CD8-positive, alpha-beta memory T cell (primary cell): ENCODE data around the gene BCR. TPM values are rescaled to one million over a fixed set of nuclear protein-coding genes. Genes with fewer than 3 reads are reported as not detected.

ENCODE experiments used
- CTCF ChIA-PET: fragments of 350-600 bp; sonication (Branson Sonifier 250); formaldehyde crosslinking; loops from one replicate; lab custom pipeline; 2021; ENCODE audit warnings: antibody characterized with exemption; lab: Charles Lee
- POLR2A ChIA-PET: fragments of 350-600 bp; sonication (Branson Sonifier 250); formaldehyde crosslinking; loops from one replicate; lab custom pipeline; 2021; ENCODE audit warnings: antibody characterized with exemption; lab: Charles Lee
- DNase-seq, 5 donors: peaks; one replicate each; pipeline versions ENCODE4 v3.0.0 to v3.0.0-alpha.2; 2020 to 2022; ENCODE audit warnings: mixed read lengths in 1 of 5
- H3K27ac ChIP-seq: one replicate; pipeline ENCODE4 v1.7.0; 2013; ENCODE audit warnings: low read depth, mild to moderate bottlenecking, low read length, moderate library complexity
- H3K27me3 ChIP-seq: 2 replicates; pipeline ENCODE4 v1.7.0; 2013; ENCODE audit warnings: low read length, mild to moderate bottlenecking; ENCODE audit not compliant: insufficient read depth, poor library complexity, severe bottlenecking
- H3K36me3 ChIP-seq: 2 replicates; pipeline ENCODE4 v1.7.0; 2013; ENCODE audit warnings: mild to moderate bottlenecking, low read length, moderate library complexity; ENCODE audit not compliant: insufficient read depth
- H3K4me1 ChIP-seq: 2 replicates; pipeline ENCODE4 v1.7.0; 2013; ENCODE audit warnings: mild to moderate bottlenecking, low read length, moderate library complexity; ENCODE audit not compliant: insufficient read depth
- H3K4me3 ChIP-seq: 2 replicates; pipeline ENCODE4 v1.7.0; 2013; ENCODE audit warnings: mild to moderate bottlenecking, low read length
- H3K9me3 ChIP-seq: 2 replicates; pipeline ENCODE4 v1.7.0; 2013; ENCODE audit warnings: mild to moderate bottlenecking, low read length
- H3K27ac Mint-ChIP-seq, 8 donors: one replicate each; pipeline ENCODE4 v1.8.0; 2020 to 2021; ENCODE audit warnings: mixed read lengths in 8 of 8, mild to moderate bottlenecking in 6 of 8, inconsistent platforms in 3 of 8, moderate library complexity in 3 of 8
- H3K27me3 Mint-ChIP-seq, 2 donors: one replicate each; pipeline ENCODE4 v1.8.0; 2020 to 2021; ENCODE audit warnings: mixed read lengths in 2 of 2, mild to moderate bottlenecking in 1 of 2, moderate library complexity in 1 of 2
- H3K36me3 Mint-ChIP-seq, 3 donors: one replicate each; pipeline ENCODE4 v1.8.0; 2020 to 2021; ENCODE audit warnings: mixed read lengths in 3 of 3, inconsistent platforms in 1 of 3, mild to moderate bottlenecking in 1 of 3
- H3K4me1 Mint-ChIP-seq, 3 donors: one replicate each; pipeline ENCODE4 v1.8.0; 2020 to 2021; ENCODE audit warnings: mixed read lengths in 3 of 3, inconsistent platforms in 1 of 3, mild to moderate bottlenecking in 1 of 3
- H3K4me3 Mint-ChIP-seq, 7 donors: one replicate each; pipeline ENCODE4 v1.8.0; 2020 to 2021; ENCODE audit warnings: mixed read lengths in 7 of 7, mild to moderate bottlenecking in 6 of 7, moderate library complexity in 4 of 7, inconsistent platforms in 2 of 7
- H3K9me3 Mint-ChIP-seq, 5 donors: one replicate each; pipeline ENCODE4 v1.8.0; 2020 to 2022; ENCODE audit warnings: mixed read lengths in 5 of 5, mild to moderate bottlenecking in 3 of 5, moderate library complexity in 2 of 5, inconsistent platforms in 1 of 5
- polyA plus RNA-seq: library from polyadenylated mRNA; unstranded; fragments of 300-500 nt; fragmentation: Illumina TruSeq; gene quantifications from one replicate; pipeline ENCODE4 v1.2.3, GENCODE V29; 2021
- total RNA-seq, 2 experiments: library from RNA; stranded (reverse); gene quantifications; one replicate each; pipeline ENCODE4 v1.2.3, GENCODE V29; 2021

BCR gene
- total and polyA plus RNA-seq, 3 experiments from 2014 or later: 18.4 to 34.7 (median 33.2) TPM

DNA sequence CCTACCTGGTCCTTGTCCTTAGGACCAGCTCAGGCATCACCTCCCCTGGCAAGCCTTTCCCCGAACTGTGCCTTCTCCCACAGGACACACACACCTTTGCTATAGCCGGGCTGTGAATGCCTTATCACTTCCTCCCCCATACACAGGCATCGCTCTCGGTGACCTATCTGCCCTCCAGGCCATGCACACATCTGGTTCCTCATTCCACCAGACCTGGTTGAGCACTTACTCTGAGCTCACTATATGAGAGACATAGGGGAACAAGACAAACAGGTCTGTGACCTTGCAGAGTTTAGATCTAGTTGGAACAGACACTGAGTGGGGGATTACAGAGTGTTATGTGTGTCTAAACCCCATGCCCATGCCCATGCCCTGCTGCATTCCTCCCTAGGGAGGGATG is 3.1 kb upstream of the BCR start:
- H3K36me3 ChIP-seq: peaks cover 3% of the 10 kb centered on the region
- ChIA-PET POLR2A (interaction anchor here (0.7 kb wide), 1 partner anchor 105 kb away, joined by 3 read pairs; no protein-coding TSS in a partner anchor), CTCF (interaction anchor here (0.7 to 5.2 kb wide), 10 partner anchors 8 to 209 kb away, joined by 3 to 69 read pairs (median 4); partner anchors contain the start of gene RAB36)
- H3K4me1 ChIP-seq: peaks cover 49% of the 10 kb centered on the region
- Mint-ChIP-seq H3K27me3 (peaks cover 0 to 2% of the 10 kb centered on the region in 2 donors), H3K4me1 (peaks cover 32 to 48% (median 40%) of the 10 kb centered on the region in 3 donors), H3K27ac (peak overlapping the region in 6 of 8 donors; percentile 3 to 77 (median 35)), H3K4me3 (peak overlapping the region in 4 of 7 donors; percentile 7 to 49 (median 28)), H3K9me3 (peaks cover 0 to 8% (median 5%) of the 10 kb centered on the region in 5 donors), H3K36me3 (peaks cover 0 to 4% (median 4%) of the 10 kb centered on the region in 3 donors)
- H3K9me3 ChIP-seq: peaks cover 7% of the 10 kb centered on the region
- peak overlapping the region; percentile 43 for H3K27ac ChIP-seq
- no peak for DNase-seq
- H3K27me3 ChIP-seq: no peaks in the 10 kb centered on the region
- H3K4me3 ChIP-seq: peak overlapping the region; percentile 7

DNA sequence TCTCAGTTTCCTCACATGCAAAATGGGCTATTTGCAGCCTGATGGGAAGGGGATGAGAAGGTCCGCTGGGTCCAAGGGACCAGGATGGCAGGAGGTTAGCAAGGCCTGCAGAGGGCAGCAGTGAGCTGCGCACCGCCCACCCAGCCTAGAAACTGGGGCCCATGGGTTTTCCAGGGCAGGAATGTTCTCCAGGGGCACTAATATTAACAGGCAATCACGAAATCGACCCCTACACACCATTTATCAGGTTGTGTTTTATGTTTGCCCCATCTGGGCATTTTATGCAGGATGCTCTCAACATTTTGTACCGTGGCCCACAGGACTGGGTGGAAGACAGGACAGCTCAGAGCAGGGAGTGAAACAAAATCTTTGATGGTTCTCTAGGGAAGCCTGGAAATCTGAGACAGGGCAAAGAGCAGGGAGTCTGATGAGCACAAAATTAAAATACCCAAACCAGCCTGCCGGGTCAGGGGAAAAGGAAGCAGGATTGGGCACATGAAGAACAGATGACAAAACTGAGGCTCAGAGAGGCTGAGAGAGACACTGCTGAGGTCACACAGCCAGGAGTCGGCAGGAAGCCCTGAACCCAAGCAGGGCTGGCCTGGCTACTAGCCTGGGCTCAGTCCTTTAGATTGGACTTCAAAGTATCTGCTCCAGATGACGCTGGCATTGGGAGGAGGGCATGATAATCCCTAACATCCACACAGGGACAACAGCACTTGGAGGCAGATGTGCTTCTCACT is 1.6 kb upstream of the BCR start:
- peak overlapping the region; percentile 22 to 97 (median 82) for H3K4me3 Mint-ChIP-seq
- H3K27ac Mint-ChIP-seq: peak overlapping the region; percentile 74 to 97 (median 90)
- ChIA-PET CTCF (interaction anchor here (0.8 to 5.2 kb wide), 16 partner anchors 9 to 218 kb away, joined by 3 to 69 read pairs (median 5); partner anchors contain the start of gene RAB36), POLR2A (interaction anchor here (0.7 kb wide), 1 partner anchor 103 kb away, joined by 4 read pairs; no protein-coding TSS in a partner anchor)
- H3K36me3 Mint-ChIP-seq: peaks cover 0 to 8% (median 4%) of the 10 kb centered on the region in 3 donors
- Histone ChIP-seq H3K36me3 (peaks cover 3% of the 10 kb centered on the region), H3K4me1 (peaks cover 56% of the 10 kb centered on the region), H3K9me3 (peaks cover 7% of the 10 kb centered on the region), H3K27me3 (no peaks in the 10 kb centered on the region), H3K4me3 (no peak overlapping the region), H3K27ac (peak overlapping the region; percentile 82)
- H3K27me3 Mint-ChIP-seq: peaks cover 0 to 2% of the 10 kb centered on the region in 2 donors
- peaks cover 0 to 8% (median 5%) of the 10 kb centered on the region in 5 donors for H3K9me3 Mint-ChIP-seq
- DNase-seq: peak; percentile 55 to 74 (median 59)
- H3K4me1 Mint-ChIP-seq: peaks cover 47 to 63% (median 55%) of the 10 kb centered on the region in 3 donors

DNA sequence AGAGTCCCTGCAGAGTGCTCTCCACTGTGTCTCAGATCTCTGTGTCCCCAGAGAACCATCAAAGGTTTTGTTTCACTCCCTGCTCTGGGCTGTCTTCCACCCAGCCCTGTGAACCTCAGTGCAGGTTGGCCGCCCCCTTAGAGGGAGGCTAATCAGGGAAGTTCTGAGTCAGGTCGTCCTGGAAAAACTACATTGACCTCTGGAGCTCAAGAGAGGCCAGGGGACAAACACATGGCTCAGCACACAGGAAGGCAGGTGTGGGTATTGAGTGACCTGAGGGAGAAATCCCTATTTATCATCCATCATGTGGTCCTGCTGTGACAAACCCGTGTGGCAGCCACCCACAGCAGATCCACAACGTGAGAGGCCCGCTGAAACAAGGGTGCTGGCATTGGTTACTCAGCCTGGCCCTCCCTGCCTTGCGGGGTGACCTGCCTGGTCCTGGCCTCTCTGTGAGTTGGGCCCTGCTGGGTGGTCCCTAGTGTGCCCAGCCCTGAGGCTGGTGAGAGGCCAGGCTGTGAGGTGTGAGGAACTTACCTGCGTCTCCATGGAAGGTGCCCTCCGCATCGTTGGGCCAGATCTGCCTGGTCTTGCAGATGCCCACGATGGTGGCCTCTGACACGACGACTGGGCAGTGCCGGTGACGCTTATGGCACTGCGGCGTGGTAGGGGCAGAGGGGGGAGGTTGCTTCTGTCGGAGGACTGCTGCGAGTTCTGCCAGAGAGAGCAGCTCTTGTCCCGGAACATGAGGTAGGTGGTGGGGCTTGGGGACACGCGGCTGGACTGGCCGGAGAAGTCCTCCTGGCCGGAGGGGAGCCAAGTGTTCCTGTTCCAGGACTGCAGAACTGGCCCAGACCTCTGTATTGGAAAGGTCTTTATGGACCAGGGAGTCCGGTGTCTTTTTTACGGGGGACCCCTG is 669 bp upstream of the BCR start:
- Histone ChIP-seq H3K4me1 (peaks cover 63% of the 10 kb centered on the region), H3K4me3 (peak overlapping the region; percentile 28), H3K9me3 (peaks cover 7% of the 10 kb centered on the region), H3K27ac (peak overlapping the region; percentile 82), H3K27me3 (no peaks in the 10 kb centered on the region), H3K36me3 (peaks cover 5% of the 10 kb centered on the region)
- H3K4me3 Mint-ChIP-seq: peak overlapping the region; percentile 66 to 97 (median 82)
- H3K4me1 Mint-ChIP-seq: peaks cover 53 to 68% (median 59%) of the 10 kb centered on the region in 3 donors
- CTCF ChIA-PET: interaction anchor here (1.5 to 5.2 kb wide), 7 partner anchors 35 to 206 kb away, joined by 3 to 69 read pairs (median 15); partner anchors contain the start of gene RAB36
- peaks cover 0 to 8% (median 5%) of the 10 kb centered on the region in 5 donors for H3K9me3 Mint-ChIP-seq
- H3K27ac Mint-ChIP-seq: peak overlapping the region; percentile 74 to 97 (median 90)
- peaks cover 0 to 8% (median 4%) of the 10 kb centered on the region in 3 donors for H3K36me3 Mint-ChIP-seq
- DNase-seq: peak in 1 of 5 donors; percentile 19
- peaks cover 0 to 2% of the 10 kb centered on the region in 2 donors for H3K27me3 Mint-ChIP-seq
- POLR2A ChIA-PET: interaction anchor here (0.6 to 2.2 kb wide), 2 partner anchors 63 to 102 kb away, joined by 4 to 12 read pairs; no protein-coding TSS in a partner anchor

DNA sequence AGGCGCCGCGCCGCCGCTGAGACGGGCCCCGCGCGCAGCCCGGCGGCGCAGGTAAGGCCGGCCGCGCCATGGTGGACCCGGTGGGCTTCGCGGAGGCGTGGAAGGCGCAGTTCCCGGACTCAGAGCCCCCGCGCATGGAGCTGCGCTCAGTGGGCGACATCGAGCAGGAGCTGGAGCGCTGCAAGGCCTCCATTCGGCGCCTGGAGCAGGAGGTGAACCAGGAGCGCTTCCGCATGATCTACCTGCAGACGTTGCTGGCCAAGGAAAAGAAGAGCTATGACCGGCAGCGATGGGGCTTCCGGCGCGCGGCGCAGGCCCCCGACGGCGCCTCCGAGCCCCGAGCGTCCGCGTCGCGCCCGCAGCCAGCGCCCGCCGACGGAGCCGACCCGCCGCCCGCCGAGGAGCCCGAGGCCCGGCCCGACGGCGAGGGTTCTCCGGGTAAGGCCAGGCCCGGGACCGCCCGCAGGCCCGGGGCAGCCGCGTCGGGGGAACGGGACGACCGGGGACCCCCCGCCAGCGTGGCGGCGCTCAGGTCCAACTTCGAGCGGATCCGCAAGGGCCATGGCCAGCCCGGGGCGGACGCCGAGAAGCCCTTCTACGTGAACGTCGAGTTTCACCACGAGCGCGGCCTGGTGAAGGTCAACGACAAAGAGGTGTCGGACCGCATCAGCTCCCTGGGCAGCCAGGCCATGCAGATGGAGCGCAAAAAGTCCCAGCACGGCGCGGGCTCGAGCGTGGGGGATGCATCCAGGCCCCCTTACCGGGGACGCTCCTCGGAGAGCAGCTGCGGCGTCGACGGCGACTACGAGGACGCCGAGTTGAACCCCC is 798 bp downstream of the BCR start:
- peaks cover 0 to 7% (median 5%) of the 10 kb centered on the region in 5 donors for H3K9me3 Mint-ChIP-seq
- Histone ChIP-seq H3K4me1 (peaks cover 63% of the 10 kb centered on the region), H3K4me3 (peak overlapping the region; percentile 70), H3K27me3 (no peaks in the 10 kb centered on the region), H3K9me3 (peaks cover 5% of the 10 kb centered on the region), H3K27ac (peak overlapping the region; percentile 81), H3K36me3 (peaks cover 8% of the 10 kb centered on the region)
- H3K4me3 Mint-ChIP-seq: peak overlapping the region; percentile 88 to 99 (median 94)
- peak overlapping the region; percentile 50 to 97 (median 90) for H3K27ac Mint-ChIP-seq
- peak in 3 of 5 donors; percentile 39 to 64 (median 50) for DNase-seq
- H3K27me3 Mint-ChIP-seq: peaks cover 0 to 2% of the 10 kb centered on the region in 2 donors
- H3K36me3 Mint-ChIP-seq: peaks cover 0 to 9% (median 4%) of the 10 kb centered on the region in 3 donors
- ChIA-PET POLR2A (interaction anchor here (2.2 kb wide), 1 partner anchor 101 kb away, joined by 12 read pairs; no protein-coding TSS in a partner anchor), CTCF (interaction anchor here (1.2 to 5.2 kb wide), 4 partner anchors 37 to 109 kb away, joined by 3 to 69 read pairs (median 18); no protein-coding TSS in a partner anchor)
- H3K4me1 Mint-ChIP-seq: peaks cover 59 to 73% (median 61%) of the 10 kb centered on the region in 3 donors

DNA sequence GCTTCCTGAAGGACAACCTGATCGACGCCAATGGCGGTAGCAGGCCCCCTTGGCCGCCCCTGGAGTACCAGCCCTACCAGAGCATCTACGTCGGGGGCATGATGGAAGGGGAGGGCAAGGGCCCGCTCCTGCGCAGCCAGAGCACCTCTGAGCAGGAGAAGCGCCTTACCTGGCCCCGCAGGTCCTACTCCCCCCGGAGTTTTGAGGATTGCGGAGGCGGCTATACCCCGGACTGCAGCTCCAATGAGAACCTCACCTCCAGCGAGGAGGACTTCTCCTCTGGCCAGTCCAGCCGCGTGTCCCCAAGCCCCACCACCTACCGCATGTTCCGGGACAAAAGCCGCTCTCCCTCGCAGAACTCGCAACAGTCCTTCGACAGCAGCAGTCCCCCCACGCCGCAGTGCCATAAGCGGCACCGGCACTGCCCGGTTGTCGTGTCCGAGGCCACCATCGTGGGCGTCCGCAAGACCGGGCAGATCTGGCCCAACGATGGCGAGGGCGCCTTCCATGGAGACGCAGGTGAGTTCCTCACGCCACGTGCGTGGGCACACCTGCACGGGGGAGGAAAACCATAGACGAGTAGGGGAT is 1.5 kb downstream of the BCR start:
- ChIA-PET CTCF (interaction anchor here (1.4 to 5.2 kb wide), 3 partner anchors 61 to 109 kb away, joined by 3 to 69 read pairs (median 20); no protein-coding TSS in a partner anchor), POLR2A (no interaction called here)
- Histone ChIP-seq H3K27ac (peak overlapping the region; percentile 81), H3K4me3 (peak overlapping the region; percentile 70), H3K36me3 (peaks cover 8% of the 10 kb centered on the region), H3K27me3 (no peaks in the 10 kb centered on the region), H3K4me1 (peaks cover 63% of the 10 kb centered on the region), H3K9me3 (no peaks in the 10 kb centered on the region)
- Mint-ChIP-seq H3K9me3 (peaks cover 0 to 2% (median 0%) of the 10 kb centered on the region in 5 donors), H3K4me1 (peaks cover 60 to 73% (median 61%) of the 10 kb centered on the region in 3 donors), H3K4me3 (peak overlapping the region; percentile 88 to 99 (median 94)), H3K27me3 (peaks cover 0 to 2% of the 10 kb centered on the region in 2 donors), H3K36me3 (peaks cover 0 to 9% (median 0%) of the 10 kb centered on the region in 3 donors), H3K27ac (peak overlapping the region; percentile 63 to 97 (median 92))
- peak in 2 of 5 donors; percentile 24 to 50 for DNase-seq

DNA sequence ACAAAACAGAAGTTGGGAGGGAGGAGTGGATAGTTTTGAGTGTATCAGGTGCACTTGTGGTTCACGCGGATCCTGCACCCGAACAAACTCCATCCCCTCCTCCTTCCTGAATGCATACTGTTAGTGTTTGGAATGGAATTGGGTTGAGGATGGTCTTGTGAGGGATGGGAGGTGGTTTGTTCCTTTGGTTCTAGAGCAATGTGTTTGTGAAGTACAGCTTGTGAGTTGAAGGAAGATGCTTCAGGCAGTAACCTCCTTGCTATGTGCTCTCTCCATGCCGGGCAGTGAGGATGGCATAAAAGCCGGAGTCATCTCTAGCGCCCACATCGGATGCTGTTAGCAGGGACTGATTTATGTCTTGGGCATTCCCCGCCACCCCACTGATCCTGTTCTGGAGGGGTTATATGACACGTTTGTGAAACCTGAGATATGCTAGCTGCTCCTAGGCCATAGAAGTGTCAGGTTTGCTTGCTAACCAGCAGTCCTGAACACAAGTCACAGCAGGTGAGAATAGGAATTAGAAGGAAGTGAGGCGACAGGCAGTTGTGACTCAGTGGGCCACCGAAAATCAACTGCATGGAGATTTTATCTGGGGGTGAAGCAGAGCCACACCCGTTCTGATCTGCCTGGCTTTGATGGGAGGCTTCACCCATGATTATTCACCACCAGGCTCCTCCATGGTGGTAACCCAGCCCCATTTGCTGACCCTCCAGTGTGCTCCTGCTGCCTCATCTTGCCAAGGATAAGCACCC is 2.2 kb downstream of the BCR start:
- no peaks in the 10 kb centered on the region for H3K9me3 Mint-ChIP-seq
- peaks cover 0 to 2% of the 10 kb centered on the region in 2 donors for H3K27me3 Mint-ChIP-seq
- peaks cover 62 to 75% (median 63%) of the 10 kb centered on the region in 3 donors for H3K4me1 Mint-ChIP-seq
- H3K27me3 ChIP-seq: no peaks in the 10 kb centered on the region
- peak overlapping the region; percentile 81 for H3K27ac ChIP-seq
- peaks cover 59% of the 10 kb centered on the region for H3K4me1 ChIP-seq
- CTCF ChIA-PET: interaction anchor here (1.4 to 1.7 kb wide), 3 partner anchors 60 to 107 kb away, joined by 3 to 4 read pairs (median 3); no protein-coding TSS in a partner anchor
- H3K27ac Mint-ChIP-seq: peak overlapping the region; percentile 73 to 97 (median 92)
- POLR2A ChIA-PET: no interaction called here
- H3K9me3 ChIP-seq: no peaks in the 10 kb centered on the region
- H3K36me3 Mint-ChIP-seq: peaks cover 0 to 10% (median 0%) of the 10 kb centered on the region in 3 donors
- peak in 4 of 5 donors; percentile 17 to 39 (median 30) for DNase-seq
- H3K4me3 ChIP-seq: peak overlapping the region; percentile 70
- H3K4me3 Mint-ChIP-seq: peak overlapping the region; percentile 88 to 99 (median 94)
- peaks cover 8% of the 10 kb centered on the region for H3K36me3 ChIP-seq
